ENCODE results near the gene PTPRC.

- TF ChIP-seq CTCF (conservative IDR thresholded peaks at IDR 0.05; ENCODE audit: low read depth, low read length) (no peak), EZH2 (IDR thresholded peaks at IDR 0.05; ENCODE audit: low read length, unreplicated experiment) (no peak)
Observed at GRCh38 chr1:198679535-198680173, 40.8 kb downstream of the PTPRC start.
